ENCODE results near the gene GRK4. TPM values are rescaled to one million over a fixed set of nuclear protein-coding genes. Genes with fewer than 3 reads are reported as not detected.

GRK4 gene
- total and polyA plus RNA-seq, 11 donors = 4.9 to 12.0 (median 9.3) TPM

DNA sequence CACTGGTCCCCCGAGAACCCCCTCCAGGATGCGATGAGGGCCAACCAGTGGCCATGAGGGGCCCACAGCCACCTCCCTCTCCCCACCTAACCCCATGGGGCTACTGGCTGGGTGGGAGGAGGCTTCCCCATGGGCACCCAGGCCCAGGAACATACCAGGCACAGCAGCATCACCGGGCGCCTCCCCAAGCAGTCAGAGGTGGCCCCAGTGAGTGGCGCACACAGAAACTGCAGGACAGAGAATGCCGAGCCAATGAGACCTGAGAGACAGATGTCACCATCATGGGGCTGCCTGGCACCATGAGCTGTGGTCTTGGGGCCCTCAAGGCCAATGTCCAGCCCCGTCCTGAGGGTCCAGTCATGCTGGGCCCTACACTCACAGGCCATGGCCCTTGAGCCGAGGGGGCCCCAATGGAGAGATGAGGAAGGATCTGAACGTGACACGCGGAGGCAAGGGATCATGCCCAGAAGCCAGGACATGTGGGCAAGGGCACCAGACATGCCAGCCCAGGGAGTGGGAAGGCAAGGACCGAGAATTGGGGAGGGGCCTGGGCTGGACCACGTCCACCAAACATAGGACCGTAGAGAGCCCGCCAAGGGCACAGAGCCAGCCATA lies 30.3 kb upstream of the GRK4 start:
- 73 to 82% (median 78%) methylated on average over 15 of the region's 15 CpGs for WGBS, 4 donors
- Histone ChIP-seq H3K27ac (peak overlapping the region in 11 of 12 donors; percentile 26 to 96 (median 88)), H3K4me1 (peaks cover 2 to 63% (median 42%) of the 10 kb centered on the region in 12 donors), H3K36me3 (peaks cover 0 to 49% (median 40%) of the 10 kb centered on the region in 9 donors), H3K4me3 (peak overlapping the region in 9 of 12 donors; percentile 76 to 100 (median 90)), H3K9me3 (no peaks in the 10 kb centered on the region), H3K27me3 (no peaks in the 10 kb centered on the region)
- DNase-seq (peak in 2 of 5 donors; percentile 12 to 61), ATAC-seq (no peak)
- TF ChIP-seq, protein P1, sequence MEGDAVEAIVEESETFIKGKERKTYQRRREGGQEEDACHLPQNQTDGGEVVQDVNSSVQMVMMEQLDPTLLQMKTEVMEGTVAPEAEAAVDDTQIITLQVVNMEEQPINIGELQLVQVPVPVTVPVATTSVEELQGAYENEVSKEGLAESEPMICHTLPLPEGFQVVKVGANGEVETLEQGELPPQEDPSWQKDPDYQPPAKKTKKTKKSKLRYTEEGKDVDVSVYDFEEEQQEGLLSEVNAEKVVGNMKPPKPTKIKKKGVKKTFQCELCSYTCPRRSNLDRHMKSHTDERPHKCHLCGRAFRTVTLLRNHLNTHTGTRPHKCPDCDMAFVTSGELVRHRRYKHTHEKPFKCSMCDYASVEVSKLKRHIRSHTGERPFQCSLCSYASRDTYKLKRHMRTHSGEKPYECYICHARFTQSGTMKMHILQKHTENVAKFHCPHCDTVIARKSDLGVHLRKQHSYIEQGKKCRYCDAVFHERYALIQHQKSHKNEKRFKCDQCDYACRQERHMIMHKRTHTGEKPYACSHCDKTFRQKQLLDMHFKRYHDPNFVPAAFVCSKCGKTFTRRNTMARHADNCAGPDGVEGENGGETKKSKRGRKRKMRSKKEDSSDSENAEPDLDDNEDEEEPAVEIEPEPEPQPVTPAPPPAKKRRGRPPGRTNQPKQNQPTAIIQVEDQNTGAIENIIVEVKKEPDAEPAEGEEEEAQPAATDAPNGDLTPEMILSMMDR (IDR thresholded peaks at IDR 0.05) = no peak
- TF ChIP-seq POLR2A (IDR thresholded peaks at IDR 0.05) = no peak
- intact Hi-C loops (cut with DNase I) = loop anchor here in 8 of 10 donors (5.0 to 10.0 kb wide), 6 partner anchors 88 to 176 kb away; partner anchors contain the start of genes ADD1 (in 4 of the 8) and TNIP2 (in 1 of the 8)

DNA sequence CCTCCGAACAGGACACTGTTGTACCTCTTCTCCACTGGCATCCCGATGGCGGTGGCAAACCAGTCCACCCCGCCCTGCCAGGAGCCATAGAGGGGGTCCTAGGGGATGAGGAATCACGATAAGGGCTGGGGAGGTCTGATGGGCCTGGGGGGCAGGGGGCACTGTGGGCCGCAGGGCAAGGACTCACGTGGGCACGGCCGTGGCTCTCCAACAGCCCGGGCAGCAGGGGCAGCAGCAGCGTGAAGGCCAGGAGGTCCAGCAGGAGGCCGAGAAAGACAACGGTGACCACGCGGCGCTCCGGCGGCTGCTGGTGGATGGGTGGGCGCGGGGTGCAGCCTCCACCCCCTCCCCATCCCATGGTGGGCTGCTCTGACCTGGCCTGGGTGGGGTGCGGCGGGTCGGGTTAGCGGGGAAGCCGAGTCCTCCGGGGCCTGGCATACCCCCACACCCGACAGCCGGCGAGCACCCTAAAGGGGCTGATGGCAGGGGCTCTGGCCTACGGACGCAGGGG lies 29.8 kb upstream of the GRK4 start:
- Histone ChIP-seq H3K27ac (peak overlapping the region; percentile 68 to 96 (median 88)), H3K27me3 (no peaks in the 10 kb centered on the region), H3K4me3 (peak overlapping the region; percentile 76 to 100 (median 89)), H3K9me3 (no peaks in the 10 kb centered on the region), H3K4me1 (peaks cover 2 to 63% (median 42%) of the 10 kb centered on the region in 12 donors), H3K36me3 (peaks cover 0 to 49% (median 40%) of the 10 kb centered on the region in 9 donors)
- WGBS, 4 donors = 35 to 73% (median 41%) methylated on average over 3 to 31 of the region's 31 CpGs
- DNase-seq (peak in 2 of 5 donors; percentile 25 to 71), ATAC-seq (no peak)
- TF ChIP-seq, protein P1 (IDR thresholded peaks at IDR 0.05) = no peak
- no peak for TF ChIP-seq POLR2A (IDR thresholded peaks at IDR 0.05)
- intact Hi-C loops (cut with DNase I) = loop anchor here in 9 of 10 donors (2.0 to 10.0 kb wide), 8 partner anchors 29 to 176 kb away; partner anchors contain the start of genes ADD1 (in 4 of the 9), GRK4 (in 1 of the 9), NOP14 (in 1 of the 9) and TNIP2 (in 1 of the 9)

DNA sequence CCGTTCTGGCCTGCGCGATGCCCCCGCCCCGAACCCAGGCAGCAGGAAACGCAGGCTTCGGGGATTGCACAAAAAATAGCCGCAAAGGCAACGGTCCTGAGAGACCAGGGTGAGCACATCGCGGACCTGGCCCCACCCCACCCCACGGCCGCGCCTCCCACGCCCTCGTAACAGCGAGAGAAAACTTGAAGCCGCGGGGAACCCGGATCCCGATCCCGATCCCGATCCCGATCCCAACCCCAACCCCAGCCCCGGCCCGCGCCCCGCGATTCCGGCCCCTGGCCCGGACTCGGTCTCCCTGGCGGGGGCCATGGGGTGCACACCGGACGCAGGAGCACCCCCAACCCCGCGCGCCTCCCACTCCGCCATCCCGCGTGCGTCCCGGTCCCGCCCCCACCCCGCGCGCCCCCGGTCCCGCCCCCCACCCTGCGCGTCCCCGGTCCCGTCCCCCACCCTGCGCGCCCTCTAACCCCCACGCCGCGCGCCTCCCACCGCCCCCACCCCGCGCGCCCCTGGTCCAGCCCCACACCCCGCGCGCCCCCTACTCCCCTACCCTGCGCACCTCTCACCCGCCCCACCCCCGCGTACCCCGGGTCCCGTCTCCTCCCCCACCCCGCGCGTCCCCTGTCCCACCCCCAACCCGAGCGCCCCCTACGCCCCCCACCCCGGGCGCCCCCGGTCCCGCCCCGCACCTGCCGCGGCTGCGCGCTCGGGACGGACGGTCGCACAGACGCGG lies 29.1 kb upstream of the GRK4 start:
- DNase-seq = peak; percentile 61 to 82 (median 73)
- intact Hi-C loops (cut with DNase I) = loop anchor here in 9 of 10 donors (2.0 to 10.0 kb wide), 8 partner anchors 29 to 177 kb away; partner anchors contain the start of genes ADD1 (in 4 of the 9), GRK4 (in 1 of the 9), NOP14 (in 1 of the 9) and TNIP2 (in 1 of the 9)
- peak overlapping the region; percentile 76 to 100 (median 89) for H3K4me3 ChIP-seq
- TF ChIP-seq, protein P1 (IDR thresholded peaks at IDR 0.05) = no peak
- no peak for TF ChIP-seq POLR2A (IDR thresholded peaks at IDR 0.05)
- H3K27ac ChIP-seq = peak overlapping the region; percentile 68 to 96 (median 88)
- ATAC-seq = peak in 3 of 4 donors; percentile 3 to 34 (median 10)
- no peaks in the 10 kb centered on the region for H3K9me3 ChIP-seq
- peaks cover 0 to 49% (median 40%) of the 10 kb centered on the region in 9 donors for H3K36me3 ChIP-seq
- peaks cover 2 to 63% (median 42%) of the 10 kb centered on the region in 12 donors for H3K4me1 ChIP-seq
- no peaks in the 10 kb centered on the region for H3K27me3 ChIP-seq
- 1 to 7% (median 3%) methylated on average over 6 to 93 of the region's 93 CpGs for WGBS, 4 donors

Measured in heart left ventricle (tissue), 16 donors.